HepG2 (cell line): ENCODE results near the gene CDH23. TPM values are rescaled to one million over a fixed set of nuclear protein-coding genes. Genes with fewer than 3 reads are reported as not detected.

Source experiments
- ATAC-seq: fragments of 200-7000 bp; cut with Tn5 transposase; 3 replicates; pipeline ENCODE4 v1.9.1; 2020; ENCODE audit warnings: mild to moderate bottlenecking, moderate library complexity
- BruUV-seq: library from RNA; stranded (reverse); fragments of 400-500 nt; replicated peaks from 2 replicates; lab custom pipeline; 2021; lab: Mats Ljungman, UMichigan
- CTCF ChIA-PET: fragments of 300-600 bp; formaldehyde crosslinking; extraction: SDS; loops from one replicate; lab custom pipeline; 2021; ENCODE audit warnings: low total read pairs, inconsistent platforms, low intra/inter-chr PET ratio; lab: Yijun Ruan, JAX
- POLR2A ChIA-PET: fragments of 350-600 bp; sonication (Branson Sonifier 250); formaldehyde crosslinking; loops from one replicate; lab custom pipeline; 2020; ENCODE audit warnings: antibody characterized with exemption, inconsistent platforms; lab: Yijun Ruan, JAX
- DNase-seq: peaks from one replicate; pipeline ENCODE4 v3.0.0-alpha.2; 2015; ENCODE audit warnings: low spot score
- FAIRE-seq: peaks from 3 replicates; lab custom pipeline; 2011; peaks lifted over from hg19 to GRCh38; lab: Jason Lieb, UNC
- H2AFZ ChIP-seq: one replicate; pipeline ENCODE4 v1.6.1; 2011; ENCODE audit warnings: low read length, inconsistent platforms
- H3K27ac ChIP-seq: fragments of 300-600 bp; 3 replicates; pipeline ENCODE4 v1.8.0; 2011; ENCODE audit warnings: mixed run types, mild to moderate bottlenecking, mixed read lengths, low read length, inconsistent platforms; ENCODE audit not compliant: insufficient read depth; ENCODE audit errors: extremely low read length
- H3K27me3 ChIP-seq, 2 experiments: fragments of 200-600 bp in 1 of 2; 2 replicates in 1 of 2; 3 replicates in 1 of 2; pipeline versions ENCODE4 v1.6.0 to v1.8.0; 2011; ENCODE audit warnings: low read length in 2 of 2, mild to moderate bottlenecking in 2 of 2, moderate library complexity in 2 of 2, inconsistent platforms in 1 of 2; ENCODE audit not compliant: insufficient read depth in 2 of 2, control insufficient read depth in 1 of 2
- H3K36me3 ChIP-seq, 2 experiments: fragments of 200-600 bp in 1 of 2; replicated peaks in 1 of 2; 2 replicates in 1 of 2; 3 replicates in 1 of 2; pipeline versions ENCODE4 v1.5.1 to v1.8.0; 2011; ENCODE audit warnings: low read length in 2 of 2, inconsistent platforms in 1 of 2; ENCODE audit not compliant: insufficient read depth in 2 of 2, control insufficient read depth in 1 of 2
- H3K4me1 ChIP-seq: 2 replicates; pipeline ENCODE4 v1.5.1; 2012; ENCODE audit warnings: low read length, inconsistent platforms; ENCODE audit not compliant: insufficient read depth
- H3K4me2 ChIP-seq: 2 replicates; pipeline ENCODE4 v1.6.0; 2011; ENCODE audit warnings: low read depth, low read length, inconsistent platforms
- H3K4me3 ChIP-seq, 3 experiments: fragments of 200-600 bp in 1 of 3; sonication (generic), shearing (Covaris generic) in 1 of 3; replicated peaks in 1 of 3; 2 replicates each; pipeline ENCODE4 v1.5.1; 2011 to 2016; ENCODE audit warnings: low read length in 3 of 3, inconsistent platforms in 2 of 3, low read depth in 2 of 3, mild to moderate bottlenecking in 2 of 3, control low read depth in 1 of 3, mixed read lengths in 1 of 3; ENCODE audit not compliant: insufficient read depth in 1 of 3
- H3K79me2 ChIP-seq: one replicate; pipeline ENCODE4 v1.6.1; 2011; ENCODE audit warnings: low read length, inconsistent platforms; ENCODE audit not compliant: insufficient read depth
- H3K9ac ChIP-seq: 2 replicates; pipeline ENCODE4 v1.6.0; 2011; ENCODE audit warnings: mild to moderate bottlenecking, low read depth, low read length, inconsistent platforms; ENCODE audit not compliant: insufficient read depth
- H3K9me3 ChIP-seq: 2 replicates; pipeline ENCODE4 v1.5.1; 2012; ENCODE audit warnings: mild to moderate bottlenecking, low read length
- H4K20me1 ChIP-seq: 2 replicates; pipeline ENCODE4 v1.6.0; 2011; ENCODE audit warnings: inconsistent platforms, mild to moderate bottlenecking, low read length, moderate library complexity; ENCODE audit not compliant: insufficient read depth
- HDAC2 ChIP-seq: sonication (generic); formaldehyde crosslinking; IDR thresholded peaks from 2 replicates; pipeline ENCODE4 v1.4.0; 2020; ENCODE audit warnings: missing genetic modification reagents
- HNRNPH1 ChIP-seq: fragments of 200-400 bp; formaldehyde crosslinking; optimal IDR thresholded peaks from 2 replicates; pipeline ENCODE3; 2017; ENCODE audit warnings: mild to moderate bottlenecking, low read depth, low read length
- NR3C1 ChIP-seq: sonication (generic); formaldehyde crosslinking; IDR thresholded peaks from 2 replicates; pipeline ENCODE4 v1.4.0; 2020; ENCODE audit warnings: missing genetic modification reagents
- POLR2A ChIP-seq, 2 experiments: IDR thresholded peaks; 2 replicates each; pipeline ENCODE4 v1.6.1; 2011; ENCODE audit warnings: low read depth in 2 of 2, low read length in 2 of 2, mild to moderate bottlenecking in 1 of 2, moderate library complexity in 1 of 2; ENCODE audit not compliant: insufficient read depth in 1 of 2
- RBAK ChIP-seq: sonication (generic); formaldehyde crosslinking; IDR thresholded peaks from 2 replicates; pipeline ENCODE4 v1.5.1; 2020; ENCODE audit warnings: mild to moderate bottlenecking, missing genetic modification reagents
- REL ChIP-seq: sonication (generic); formaldehyde crosslinking; conservative IDR thresholded peaks from 2 replicates; pipeline ENCODE4 v1.8.0; 2022; ENCODE audit warnings: mild to moderate bottlenecking, missing genetic modification reagents, moderate library complexity
- THAP11 ChIP-seq: IDR thresholded peaks from 2 replicates; pipeline ENCODE4 v1.6.1; 2016; ENCODE audit warnings: missing biosample characterization, missing genetic modification reagents
- ZNF160 ChIP-seq: sonication (generic); formaldehyde crosslinking; IDR thresholded peaks from 2 replicates; pipeline ENCODE4 v1.8.0; 2022; ENCODE audit warnings: mild to moderate bottlenecking, inconsistent platforms, missing genetic modification reagents
- ZNF777 ChIP-seq: sonication (generic); formaldehyde crosslinking; IDR thresholded peaks from 2 replicates; pipeline ENCODE4 v1.4.0; 2020; ENCODE audit warnings: missing genetic modification reagents
- WGBS: methylation state at CpG from one replicate; pipeline ENCODE4 v1.1.6; 2017; ENCODE audit warnings: low lambda C conversion rate; 5-methylcytosine and 5-hydroxymethylcytosine counted together
- in situ Hi-C: cut with HindIII; loops from 2 replicates; pipeline ENCODE4 v1.10.0; 2017; ENCODE audit warnings: low pct_unique_long_range_greater_than_20kb; ENCODE audit not compliant: extremely low pct_ligation_motif_present
- intact Hi-C: fragments of 100-400 bp; cut with micrococcal nuclease; formaldehyde crosslinking; loops from one replicate; pipeline ENCODE4 v1.10.0; 2022; ENCODE audit not compliant: unreplicated experiment
- polyA plus RNA-seq, 8 experiments: library from polyadenylated mRNA; depleted of rRNA in 3 of 8; stranded (reverse) in 7 of 8; unstranded in 1 of 8; fragments of >200 nt; fragmentation: Illumina TruSeq in 4 of 8; extraction: Trizol in 4 of 8; gene quantifications; 2 replicates each; pipeline versions ENCODE4 v1.2.1 to v1.2.3, GENCODE V29; 2011 to 2016; ENCODE audit warnings: low read depth in 4 of 8, missing spikeins in 1 of 8, mixed read lengths in 1 of 8; ENCODE audit not compliant: insufficient read depth in 1 of 8
- total RNA-seq, 5 experiments: library from RNA; depleted of rRNA; stranded (reverse); fragments of >200 nt; fragmentation: Illumina TruSeq; extraction: Trizol; gene quantifications; 2 replicates each; pipeline ENCODE4 v1.2.3, GENCODE V29; 2016; ENCODE audit warnings: low read depth in 1 of 5

CDH23 gene
- total and polyA plus RNA-seq, 2 of the 13 experiments (the other 11 are each of a cell fraction or from before 2014, with no cell fraction given), result 0.13 TPM; not detected in 1

GRCh38 chr10:71528371-71529206 lies 131.9 kb downstream of the CDH23 start:
- no peak for FAIRE-seq
- POLR2A ChIA-PET, result no interaction called here
- DNase-seq, result no peak
- CTCF ChIA-PET, result no interaction called here
- Histone ChIP-seq H2AFZ (no peak overlapping the region), H3K4me2 (no peak overlapping the region), H3K27ac (no peak overlapping the region), H3K79me2 (no peaks in the 10 kb centered on the region), H3K36me3 (no peaks in the 10 kb centered on the region), H4K20me1 (no peaks in the 10 kb centered on the region), H3K4me3 (no peak overlapping the region), H3K27me3 (peaks cover 3 to 28% of the 10 kb centered on the region in 2 experiments; a peak in 4 of 5 replicates), H3K9ac (no peak overlapping the region), H3K9me3 (no peaks in the 10 kb centered on the region), H3K4me1 (peaks cover 7% of the 10 kb centered on the region)
- in situ Hi-C loops, result no loop called here
- TF ChIP-seq REL (CRISPR knock-in tag), result no peak
- no peak for TF ChIP-seq ZNF777
- TF ChIP-seq HDAC2, result no peak
- TF ChIP-seq THAP11 (CRISPR knock-in tag), result no peak
- no peak for TF ChIP-seq HNRNPH1
- no peak for TF ChIP-seq ZNF160 (CRISPR knock-in tag)
- TF ChIP-seq POLR2A (IDR thresholded peaks at IDR 0.05; ENCODE audit: insufficient read depth in 1 of 2, low read depth in 2 of 2, low read length in 2 of 2), result no peak
- no peak for TF ChIP-seq RBAK
- TF ChIP-seq NR3C1 (CRISPR knock-in tag), result no peak
- ATAC-seq, result no peak
- no TSS peak for BruUV-seq
- intact Hi-C loops, result no loop called here
- WGBS, result 28% methylated on average over 15 of the region's 17 CpGs
